HK-2 (cell line): ENCODE results near the gene EIF4G3.
"Not testable (repeated sequence)": the region's sequence is repeated elsewhere in the genome, so short reads cannot be mapped to it uniquely, and the experiment has no call there.

Experiments used
- DNase-seq: peaks from one replicate; pipeline ENCODE4 v3.0.0-alpha.2; 2018; ENCODE audit not compliant: unreplicated experiment

Gene EIF4G3

DNA sequence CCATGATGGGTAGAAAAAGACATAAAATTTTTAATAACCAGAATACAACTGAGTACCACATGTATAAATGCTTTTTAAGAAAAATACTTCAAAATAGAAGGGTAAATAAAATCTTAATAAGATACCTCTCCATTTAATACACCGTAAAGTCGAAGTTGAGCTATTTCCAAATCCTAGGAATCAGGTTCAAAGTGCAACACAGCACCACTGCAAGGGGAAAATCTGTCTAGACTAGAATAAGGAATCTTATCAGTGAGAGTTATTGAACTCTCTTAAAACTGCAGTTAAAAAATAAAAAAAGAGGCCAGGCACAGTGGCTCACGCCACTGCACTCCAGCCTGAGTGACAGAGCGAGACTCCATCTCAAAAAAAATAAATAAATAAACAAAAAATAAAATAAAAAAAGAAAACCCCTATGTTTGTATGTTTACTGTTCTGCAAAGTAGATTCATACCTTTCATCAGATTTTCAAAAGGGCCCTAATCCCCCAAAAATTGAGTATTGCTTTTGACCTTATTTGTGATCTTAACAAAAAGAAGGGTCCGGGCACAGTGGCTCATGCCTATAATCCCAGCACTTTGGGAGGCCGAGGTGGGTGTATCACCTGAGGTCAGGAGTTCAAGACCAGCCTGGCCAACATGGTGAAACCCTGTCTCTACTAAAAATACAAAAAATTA lies 109.0 kb downstream of the EIF4G3 start:
- DNase-seq, result no peak

GRCh38 chr1:21066356-21067012 lies 110.2 kb downstream of the EIF4G3 start:
- no peak for DNase-seq

DNA sequence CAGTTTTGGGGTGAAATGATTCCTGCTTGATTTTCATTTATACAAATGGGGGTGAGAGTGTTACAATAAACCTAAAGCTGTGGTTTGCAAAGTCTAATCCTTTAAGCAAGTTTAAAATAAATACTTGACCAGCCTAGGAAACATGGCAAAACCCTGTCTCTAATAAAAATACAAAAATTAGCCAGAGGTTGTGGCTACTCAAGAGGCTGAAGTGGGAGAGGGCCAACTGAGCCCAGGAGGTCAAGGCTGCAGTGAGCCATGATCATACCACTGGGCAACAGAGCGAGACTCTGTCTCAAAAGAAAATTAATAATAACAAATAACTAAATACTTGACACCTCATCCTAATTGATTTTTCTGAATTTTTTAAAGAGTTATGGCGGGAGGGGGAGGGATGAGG lies 110.8 kb downstream of the EIF4G3 start:
- no peak for DNase-seq

GRCh38 chr1:21064057-21064456 lies 112.6 kb downstream of the EIF4G3 start:
- no peak for DNase-seq

DNA sequence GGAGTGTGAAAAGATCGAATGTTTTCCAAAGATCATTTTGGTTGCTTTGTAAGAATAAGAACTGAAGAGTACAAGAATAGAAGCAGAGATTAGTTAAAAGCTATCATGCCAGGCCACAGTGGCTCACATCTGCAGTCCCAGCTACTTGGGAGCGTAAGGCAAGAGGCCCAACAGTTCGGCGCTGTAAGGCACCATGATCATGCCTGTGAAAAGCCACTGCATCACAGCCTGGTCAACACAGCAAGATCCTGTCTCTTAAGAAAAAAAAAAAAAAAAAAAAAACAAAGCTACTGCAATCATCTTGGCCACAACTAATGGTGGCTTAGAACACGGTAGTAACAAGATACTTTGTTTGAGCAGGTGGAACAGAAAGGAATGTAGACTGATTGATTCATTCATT lies 116.2 kb downstream of the EIF4G3 start:
- no peak for DNase-seq

DNA sequence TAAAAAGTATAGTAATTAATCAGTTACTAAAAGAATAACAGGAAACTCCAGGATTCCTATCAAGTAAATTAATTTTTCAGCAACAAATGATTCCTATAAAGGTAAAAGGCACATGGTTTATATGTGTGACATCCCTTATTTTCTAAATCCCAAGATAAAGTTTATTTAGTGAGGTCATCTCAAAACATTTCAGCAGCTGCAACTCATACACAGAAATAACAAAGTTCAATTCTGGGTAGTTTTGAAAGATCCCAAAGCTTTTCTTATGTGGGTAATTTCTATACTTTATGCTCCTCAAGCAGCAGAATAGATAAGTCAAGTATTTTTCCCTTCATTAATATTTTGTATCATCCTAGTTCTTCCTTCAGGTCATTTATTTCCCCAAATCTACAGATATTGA lies 117.7 kb downstream of the EIF4G3 start:
- no peak for DNase-seq

DNA sequence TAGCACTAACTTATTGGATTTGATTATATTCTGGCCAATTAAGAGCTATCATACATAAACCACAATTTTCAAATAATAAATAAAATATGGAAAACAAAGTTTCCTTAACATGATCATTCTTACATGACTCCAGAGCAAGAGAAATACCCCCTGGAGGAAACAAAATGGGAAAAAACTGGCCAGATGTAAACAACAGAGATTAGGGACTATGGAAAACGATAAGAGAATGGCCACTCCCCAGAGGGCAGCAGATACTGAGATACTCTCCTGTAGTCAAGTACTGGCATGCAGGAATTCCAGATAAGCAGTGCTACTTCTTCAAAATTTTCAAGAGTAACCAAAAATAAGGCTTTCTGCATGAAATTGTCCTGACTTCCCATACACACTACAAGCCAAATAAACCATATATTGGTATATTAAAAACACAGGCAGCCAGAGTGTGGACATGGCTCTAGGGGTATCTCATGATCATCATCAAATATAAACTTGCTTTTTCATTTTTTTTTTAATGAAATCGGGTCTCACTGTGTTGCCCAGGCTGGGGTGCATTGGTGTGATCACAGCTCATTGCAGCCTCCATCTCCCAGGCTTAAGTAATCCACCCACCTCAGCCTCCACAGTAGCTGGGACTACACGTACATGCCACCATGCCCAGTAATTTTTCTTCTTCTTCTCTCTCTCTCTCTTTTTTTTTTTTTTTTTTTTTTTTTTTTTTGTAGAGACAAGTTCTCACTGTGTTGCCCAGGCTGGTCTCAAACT lies 118.5 kb downstream of the EIF4G3 start:
- DNase-seq, result no peak

- DNase-seq, result not testable (repeated sequence)
These were observed 123.3 kb downstream of the EIF4G3 start for GRCh38 chr1:21053189-21053928.

GRCh38 chr1:21052034-21052433 lies 124.7 kb downstream of the EIF4G3 start:
- DNase-seq, result no peak

GRCh38 chr1:21051177-21051825 lies 125.4 kb downstream of the EIF4G3 start:
- no peak for DNase-seq

DNA sequence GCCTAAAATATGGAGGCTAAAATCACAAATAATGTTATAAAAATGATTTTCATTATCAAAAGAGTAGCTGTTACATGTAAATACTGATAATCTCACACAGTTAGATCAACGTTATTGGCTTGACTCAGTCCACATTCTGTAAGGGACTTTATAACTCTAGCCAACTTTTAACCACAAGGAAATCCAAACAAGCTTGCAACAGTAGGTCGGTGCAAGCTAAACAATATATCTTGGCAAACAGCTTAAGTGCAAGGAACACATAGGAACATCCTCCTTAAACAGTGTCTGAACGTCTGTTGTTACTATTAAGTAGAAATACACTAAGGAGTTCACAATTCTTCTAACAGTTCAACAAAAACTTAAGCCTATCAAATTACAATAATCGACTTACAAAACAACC lies 126.7 kb downstream of the EIF4G3 start:
- no peak for DNase-seq

DNA sequence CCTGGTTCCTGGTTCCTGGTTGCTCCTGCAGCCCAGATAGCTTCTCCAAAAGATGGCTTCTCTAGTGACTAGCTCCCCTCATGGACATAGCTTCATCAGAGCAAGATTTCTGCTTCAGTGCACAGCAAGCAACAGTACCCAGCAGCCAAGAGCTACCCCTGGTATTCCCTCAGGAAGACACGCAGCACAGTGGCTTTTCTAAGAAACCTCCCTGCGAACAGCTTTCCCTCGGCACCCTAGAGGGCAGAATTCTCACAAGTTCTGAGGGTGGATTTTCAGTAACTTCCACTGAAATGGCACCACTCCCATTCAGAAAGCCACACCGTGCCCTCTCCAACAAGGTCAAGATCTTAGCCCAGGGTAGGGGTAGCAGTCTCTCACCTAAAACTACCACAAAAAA lies 128.2 kb downstream of the EIF4G3 start:
- no peak for DNase-seq

GRCh38 chr1:21046132-21046531 lies 130.6 kb downstream of the EIF4G3 start:
- no peak for DNase-seq

- DNase-seq, result no peak
These were observed 131.3 kb downstream of the EIF4G3 start for GRCh38 chr1:21045351-21045750.

DNA sequence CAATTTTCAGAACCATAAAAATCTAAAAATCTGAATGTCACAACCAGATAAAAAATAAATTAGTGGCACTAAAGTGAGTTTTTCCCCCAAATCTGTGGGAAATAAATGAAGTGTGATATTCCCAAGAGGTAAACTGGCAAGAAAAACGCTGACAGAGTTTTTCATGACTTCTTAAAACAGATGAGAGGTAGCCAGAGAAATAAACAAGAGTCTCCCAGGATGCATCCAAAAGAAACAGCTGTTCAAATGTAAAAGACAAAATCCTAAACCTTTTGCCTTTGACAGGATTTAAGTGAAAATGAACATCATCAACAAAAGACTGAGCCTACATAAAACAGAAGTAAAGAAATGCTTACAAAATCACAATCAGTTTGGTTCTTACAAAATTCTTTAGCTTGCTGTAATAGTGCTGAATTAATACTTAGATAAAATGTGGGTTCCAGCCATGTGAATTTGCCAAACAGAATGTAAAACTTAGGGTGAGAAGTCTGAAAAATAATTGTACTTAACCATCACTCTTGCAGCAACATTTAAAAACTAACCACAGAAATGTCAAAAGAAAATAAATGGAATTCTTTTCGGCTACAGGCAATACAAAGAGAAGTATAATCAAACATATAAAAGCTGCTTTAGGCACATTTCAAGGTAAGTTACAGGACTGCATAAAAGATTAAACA lies 133.6 kb downstream of the EIF4G3 start:
- no peak for DNase-seq

DNA sequence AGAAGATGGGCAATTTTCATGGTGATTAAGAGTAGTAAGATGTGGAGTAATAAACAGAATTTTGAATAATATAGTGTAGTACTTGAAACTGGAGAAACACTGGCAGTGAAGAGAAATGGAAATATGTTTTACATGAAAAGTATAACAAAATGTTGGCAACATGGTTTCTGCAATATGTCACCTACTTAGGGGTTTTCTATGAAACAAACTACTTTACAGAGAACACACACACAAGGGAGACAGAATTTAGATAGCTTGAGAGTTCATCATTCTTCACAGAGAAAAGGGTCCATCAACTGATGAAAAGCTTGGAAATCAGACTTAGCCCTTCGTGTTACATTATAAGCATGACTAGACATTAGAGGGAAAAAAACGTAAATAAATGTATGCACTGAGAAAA lies 135.2 kb downstream of the EIF4G3 start:
- no peak for DNase-seq

DNA sequence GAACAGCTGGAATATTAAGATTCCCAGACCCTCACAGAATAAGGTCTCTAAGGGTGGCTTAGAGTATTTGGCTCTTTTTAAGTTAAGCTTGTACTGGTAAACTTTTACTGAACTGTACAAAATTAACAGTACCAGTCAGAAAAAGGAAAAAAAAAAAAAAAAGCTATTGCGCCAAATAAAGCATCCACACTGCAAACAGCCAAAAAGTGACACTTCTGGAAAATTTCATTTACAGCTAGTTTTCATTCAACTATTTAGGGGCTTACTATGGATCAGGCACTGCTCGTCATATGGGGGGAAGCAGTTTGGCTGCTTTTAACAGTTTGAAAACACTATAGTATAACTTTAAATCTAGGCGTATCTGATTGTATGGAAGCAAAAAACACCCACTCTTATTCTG lies 139.6 kb downstream of the EIF4G3 start:
- no peak for DNase-seq

GRCh38 chr1:21035794-21036193 lies 140.9 kb downstream of the EIF4G3 start:
- DNase-seq, result no peak

DNA sequence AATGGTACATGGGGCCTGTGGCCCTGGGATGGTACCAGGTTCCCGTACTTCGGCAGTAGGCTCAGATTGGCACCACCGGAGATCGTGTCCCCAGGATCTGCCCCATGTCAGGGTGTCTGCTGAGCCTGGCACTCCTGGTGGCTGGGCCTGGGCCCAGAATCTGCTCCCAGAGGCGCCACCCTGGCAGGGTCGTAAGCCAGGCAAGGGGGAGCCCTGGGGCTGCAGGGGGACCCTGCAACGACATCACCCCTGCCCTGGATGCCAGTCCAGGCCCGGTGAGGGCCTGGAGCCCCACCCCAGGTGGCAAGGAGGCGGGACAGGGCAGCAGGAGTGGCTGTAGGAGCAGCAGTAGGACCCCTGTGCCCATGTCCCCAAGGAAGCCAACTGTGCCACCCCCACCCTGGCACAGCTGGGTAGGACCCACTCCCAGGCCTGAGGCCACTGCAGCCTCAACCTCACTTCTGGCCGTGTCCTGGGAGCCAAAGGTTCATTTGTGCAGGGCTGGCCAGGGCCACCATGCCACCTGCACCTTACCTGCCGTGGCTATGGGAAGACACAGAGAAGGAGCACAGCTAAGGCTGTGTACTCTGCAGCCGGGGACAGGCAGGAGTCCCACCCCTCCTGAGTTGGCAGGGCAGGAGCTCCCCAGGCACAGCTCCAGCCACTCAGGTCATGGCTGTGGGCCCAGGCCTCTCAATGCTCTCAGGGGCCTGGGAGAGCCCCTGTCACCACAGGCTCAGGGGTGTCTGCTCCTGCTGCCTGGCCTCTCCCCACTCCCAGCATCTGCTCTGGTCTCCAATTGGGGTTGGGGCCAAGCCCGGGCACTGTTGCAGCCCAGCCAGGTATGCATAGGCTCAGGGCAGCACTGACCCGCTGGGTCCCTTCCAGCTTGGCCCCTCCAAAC lies 141.7 kb downstream of the EIF4G3 start:
- DNase-seq, result no peak

GRCh38 chr1:21032741-21033140 lies 144.0 kb downstream of the EIF4G3 start:
- DNase-seq, result no peak
